ENCODE data around the gene TSPY4.
"Not testable (repeated sequence)": the region's sequence is repeated elsewhere in the genome, so short reads cannot be mapped to it uniquely, and the experiment has no call there.

Gene TSPY4

GRCh38 chrY:9337164-9337563, at the start of gene TSPY4:
Gene TSPY4 (plus strand): TSS chrY:9337464. CDS start chrY:9337510, 46 bp downstream.
- DNase-seq (ENCODE audit: low read depth), result not testable (repeated sequence)

GRCh38 chrY:9320996-9321395, 16.3 kb upstream of the TSPY4 start:
- no peak for DNase-seq (ENCODE audit: low read depth)

- not testable (repeated sequence) for DNase-seq (ENCODE audit: low read depth)
Observed at GRCh38 chrY:9357497-9357896, 20.2 kb downstream of the TSPY4 start, which contains the start of gene TSPY8. Gene TSPY8 (plus strand): TSS chrY:9357797. CDS start chrY:9357843, 46 bp downstream.
